Measurements from ENCODE around the gene PNLIPRP1.

DNA sequence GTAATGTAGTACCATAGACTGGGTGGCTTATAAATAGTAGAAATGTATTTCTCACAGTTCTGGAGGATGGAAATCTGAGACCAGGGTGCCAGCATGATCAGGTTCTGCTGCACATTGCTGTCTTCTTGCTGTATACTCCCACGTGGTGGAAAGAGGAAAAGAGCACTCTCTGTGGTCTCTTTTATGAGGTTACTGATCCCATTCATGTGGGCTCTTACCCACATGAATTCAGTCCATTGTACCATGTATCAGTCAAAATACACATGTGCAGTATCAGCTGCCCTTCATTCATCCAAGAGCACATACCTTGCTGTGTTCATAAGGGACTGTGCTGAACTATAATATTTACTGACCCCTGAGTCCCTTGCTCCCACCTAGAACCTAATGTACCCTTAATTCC, 47.1 kb downstream of the PNLIPRP1 start:
- TF ChIP-seq ARNTL (CRISPR knock-in tag; IDR thresholded peaks at IDR 0.05; ENCODE audit: borderline replicate concordance, low read depth) (no peak), TOX (CRISPR knock-in tag; IDR thresholded peaks at IDR 0.05; ENCODE audit: borderline replicate concordance) (no peak), PPARA (CRISPR knock-in tag; IDR thresholded peaks at IDR 0.05; ENCODE audit: borderline replicate concordance) (no peak), ZNF565 (CRISPR knock-in tag; conservative IDR thresholded peaks at IDR 0.05; ENCODE audit: low read depth) (no peak), ZFP3 (CRISPR knock-in tag; IDR thresholded peaks at IDR 0.05) (no peak), BACH2 (CRISPR knock-in tag; IDR thresholded peaks at IDR 0.05; ENCODE audit: borderline replicate concordance) (no peak), ZNF70 (CRISPR knock-in tag; IDR thresholded peaks at IDR 0.05) (no peak), CSDC2 (CRISPR knock-in tag; IDR thresholded peaks at IDR 0.05) (no peak), RARB (CRISPR knock-in tag; IDR thresholded peaks at IDR 0.05) (no peak)
- TF ChIP-seq, protein P1, sequence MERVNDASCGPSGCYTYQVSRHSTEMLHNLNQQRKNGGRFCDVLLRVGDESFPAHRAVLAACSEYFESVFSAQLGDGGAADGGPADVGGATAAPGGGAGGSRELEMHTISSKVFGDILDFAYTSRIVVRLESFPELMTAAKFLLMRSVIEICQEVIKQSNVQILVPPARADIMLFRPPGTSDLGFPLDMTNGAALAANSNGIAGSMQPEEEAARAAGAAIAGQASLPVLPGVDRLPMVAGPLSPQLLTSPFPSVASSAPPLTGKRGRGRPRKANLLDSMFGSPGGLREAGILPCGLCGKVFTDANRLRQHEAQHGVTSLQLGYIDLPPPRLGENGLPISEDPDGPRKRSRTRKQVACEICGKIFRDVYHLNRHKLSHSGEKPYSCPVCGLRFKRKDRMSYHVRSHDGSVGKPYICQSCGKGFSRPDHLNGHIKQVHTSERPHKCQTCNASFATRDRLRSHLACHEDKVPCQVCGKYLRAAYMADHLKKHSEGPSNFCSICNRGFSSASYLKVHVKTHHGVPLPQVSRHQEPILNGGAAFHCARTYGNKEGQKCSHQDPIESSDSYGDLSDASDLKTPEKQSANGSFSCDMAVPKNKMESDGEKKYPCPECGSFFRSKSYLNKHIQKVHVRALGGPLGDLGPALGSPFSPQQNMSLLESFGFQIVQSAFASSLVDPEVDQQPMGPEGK (CRISPR knock-in tag; IDR thresholded peaks at IDR 0.05; ENCODE audit: borderline replicate concordance) = no peak

Measured in SK-N-SH treated with all-trans-retinoic acid at 6 μM for 48 hours (cell line).